Liver (tissue), 9 donors: ENCODE measurements around the gene IL21R. TPM values are rescaled to one million over a fixed set of nuclear protein-coding genes. Genes with fewer than 3 reads are reported as not detected.

Experiments
- DNase-seq: peaks from one replicate; pipeline ENCODE4 v3.0.0-alpha.2; 2017; ENCODE audit warnings: low spot score
- H3K27ac ChIP-seq, 2 donors: one replicate each; pipeline ENCODE4 v1.7.0; 2013; ENCODE audit warnings: inconsistent platforms in 2 of 2, low read length in 2 of 2, control low read depth in 1 of 2, low read depth in 1 of 2, mild to moderate bottlenecking in 1 of 2
- H3K27me3 ChIP-seq, 4 donors: one replicate each; pipeline versions ENCODE4 v1.6.1 to v1.7.0; 2013; ENCODE audit warnings: low read length in 3 of 4, inconsistent platforms in 1 of 4, mild to moderate bottlenecking in 1 of 4, moderate library complexity in 1 of 4; ENCODE audit not compliant: control insufficient read depth in 4 of 4, insufficient read depth in 4 of 4
- H3K36me3 ChIP-seq, 4 donors: one replicate each; pipeline versions ENCODE4 v1.6.1 to v1.7.0; 2013; ENCODE audit warnings: low read length in 3 of 4, mild to moderate bottlenecking in 3 of 4, low read depth in 1 of 4, moderate library complexity in 1 of 4; ENCODE audit not compliant: control insufficient read depth in 4 of 4, insufficient read depth in 3 of 4
- H3K4me1 ChIP-seq, 4 donors: one replicate each; pipeline versions ENCODE4 v1.6.1 to v1.7.0; 2013; ENCODE audit warnings: low read length in 3 of 4, mild to moderate bottlenecking in 3 of 4, moderate library complexity in 1 of 4; ENCODE audit not compliant: control insufficient read depth in 4 of 4, insufficient read depth in 4 of 4
- H3K4me3 ChIP-seq, 3 donors: one replicate each; pipeline versions ENCODE4 v1.6.1 to v1.7.0; 2013; ENCODE audit warnings: low read length in 3 of 3, control low read depth in 1 of 3, low read depth in 1 of 3, mild to moderate bottlenecking in 1 of 3
- H3K9ac ChIP-seq, 2 donors: one replicate each; pipeline ENCODE4 v1.7.0; 2013; ENCODE audit warnings: low read length in 2 of 2, mild to moderate bottlenecking in 2 of 2, moderate library complexity in 2 of 2, control low read depth in 1 of 2, low read depth in 1 of 2
- H3K9me3 ChIP-seq, 4 donors: one replicate each; pipeline versions ENCODE4 v1.6.1 to v1.7.0; 2013; ENCODE audit warnings: low read length in 3 of 4; ENCODE audit not compliant: control insufficient read depth in 4 of 4
- ATF3 ChIP-seq: IDR thresholded peaks from 2 replicates; pipeline ENCODE4 v1.6.1; 2016; ENCODE audit warnings: antibody characterized with exemption
- CTCF ChIP-seq: fragments of 150-350 bp; IDR thresholded peaks from 2 replicates; pipeline ENCODE4 v1.5.1; 2017; ENCODE audit warnings: improper control_type of control experiment, low read depth, low read length; ENCODE audit not compliant: missing input control
- EGR1 ChIP-seq, 2 donors: IDR thresholded peaks; 2 replicates each; pipeline ENCODE4 v1.6.1; 2016 to 2018; ENCODE audit warnings: antibody characterized with exemption in 2 of 2, low read depth in 2 of 2
- FOXA1 ChIP-seq: IDR thresholded peaks from 2 replicates; pipeline ENCODE4 v1.6.1; 2016; ENCODE audit warnings: antibody characterized with exemption
- FOXA2 ChIP-seq: IDR thresholded peaks from 2 replicates; pipeline ENCODE4 v1.6.1; 2016; ENCODE audit warnings: antibody characterized with exemption
- GABPA ChIP-seq, 2 donors: IDR thresholded peaks in 1 of 2; conservative IDR thresholded peaks in 1 of 2; 2 replicates each; pipeline ENCODE4 v1.6.1; 2016; ENCODE audit warnings: antibody characterized with exemption in 2 of 2, mild to moderate bottlenecking in 1 of 2, moderate library complexity in 1 of 2
- HNF4A ChIP-seq, 2 donors: conservative IDR thresholded peaks; 2 replicates each; pipeline ENCODE4 v1.6.1; 2016; ENCODE audit warnings: antibody characterized with exemption in 2 of 2, mild to moderate bottlenecking in 2 of 2
- HNF4G ChIP-seq: IDR thresholded peaks from 2 replicates; pipeline ENCODE4 v1.6.1; 2016; ENCODE audit warnings: antibody characterized with exemption
- JUND ChIP-seq, 2 donors: IDR thresholded peaks; 2 replicates each; pipeline ENCODE4 v1.6.1; 2016; ENCODE audit warnings: antibody characterized with exemption in 2 of 2
- MAX ChIP-seq: IDR thresholded peaks from 2 replicates; pipeline ENCODE4 v1.6.1; 2016; ENCODE audit warnings: antibody characterized with exemption
- NR2F2 ChIP-seq: IDR thresholded peaks from 2 replicates; pipeline ENCODE4 v1.6.1; 2016; ENCODE audit warnings: antibody characterized with exemption
- RAD21 ChIP-seq, 2 donors: IDR thresholded peaks; 2 replicates each; pipeline ENCODE4 v1.6.1; 2016; ENCODE audit warnings: antibody characterized with exemption in 2 of 2, mild to moderate bottlenecking in 2 of 2
- REST ChIP-seq: IDR thresholded peaks from 2 replicates; pipeline ENCODE4 v1.6.1; 2016; ENCODE audit warnings: antibody characterized with exemption, mild to moderate bottlenecking
- RXRA ChIP-seq, 2 donors: IDR thresholded peaks; 2 replicates each; pipeline ENCODE4 v1.6.1; 2017 to 2018; ENCODE audit warnings: antibody characterized with exemption in 2 of 2, mild to moderate bottlenecking in 1 of 2
- SP1 ChIP-seq: IDR thresholded peaks from 2 replicates; pipeline ENCODE4 v1.6.1; 2018; ENCODE audit warnings: antibody characterized with exemption, mild to moderate bottlenecking
- TAF1 ChIP-seq: conservative IDR thresholded peaks from 2 replicates; pipeline ENCODE4 v1.6.1; 2016; ENCODE audit warnings: antibody characterized with exemption, mild to moderate bottlenecking
- YY1 ChIP-seq: IDR thresholded peaks from 2 replicates; pipeline ENCODE4 v1.6.1; 2016; ENCODE audit warnings: antibody characterized with exemption, mild to moderate bottlenecking
- ZBTB33 ChIP-seq: IDR thresholded peaks from 2 replicates; pipeline ENCODE4 v1.6.1; 2016; ENCODE audit warnings: antibody characterized with exemption
- WGBS: extraction: QIAGEN DNeasy Blood & Tissue Kit; methylation state at CpG from one replicate; pipeline ENCODE4 v1.1.7; 2013; 5-methylcytosine and 5-hydroxymethylcytosine counted together
- polyA plus RNA-seq, 2 donors: library from polyadenylated mRNA; stranded (reverse) in 1 of 2; unstranded in 1 of 2; fragments of 200-250 nt in 1 of 2; fragments of >200 nt in 1 of 2; fragmentation: Nextera tagmentation in 1 of 2; extraction: Ambion mirVana in 1 of 2; gene quantifications; one replicate each; pipeline versions ENCODE4 v1.2.1 to v1.2.3, GENCODE V29; 2013 to 2015
- total RNA-seq, 2 donors: library from RNA; depleted of rRNA; stranded (reverse); fragments of >200 nt; gene quantifications; one replicate each; pipeline ENCODE4 v1.2.3, GENCODE V29; 2014
- donor health status: healthy.
- donor health status: healthy.
- donor health status: healthy.
- donor health status: healthy.
- donor health status: healthy.

IL21R gene
- total and polyA plus RNA-seq, 4 donors = 0.19 to 0.84 (median 0.39) TPM

GRCh38 chr16:27363797-27364196 lies 38.2 kb upstream of the IL21R start (continued):
- TF ChIP-seq GABPA (IDR thresholded peaks at IDR 0.05 in 1 of 2, conservative IDR thresholded peaks at IDR 0.05 in 1 of 2) (peak in 1 of 2 donors; percentile 9), ATF3 (no peak), SP1 (peak; percentile 47), CTCF (no peak), YY1 (no peak)

GRCh38 chr16:27364493-27365141 lies 37.4 kb upstream of the IL21R start:
- WGBS = 37% methylated on average over 6 of the region's 6 CpGs
- Histone ChIP-seq H3K4me3 (no peak overlapping the region), H3K9ac (peak overlapping the region in 1 of 2 donors; percentile 12), H3K36me3 (peaks cover 10 to 27% (median 25%) of the 10 kb centered on the region in 4 donors), H3K27me3 (no peaks in the 10 kb centered on the region), H3K27ac (peak overlapping the region; percentile 60 to 74), H3K4me1 (peaks cover 20 to 44% (median 39%) of the 10 kb centered on the region in 4 donors), H3K9me3 (no peaks in the 10 kb centered on the region)
- TF ChIP-seq FOXA1 (peak; percentile 46), RAD21 (IDR thresholded peaks at IDR 0.05) (peak; percentile 35 to 50), HNF4A (conservative IDR thresholded peaks at IDR 0.05) (peak; percentile 60 to 84), ZBTB33 (peak; percentile 59), MAX (peak; percentile 55), NR2F2 (no peak), HNF4G (peak; percentile 33), YY1 (no peak), JUND (IDR thresholded peaks at IDR 0.05) (peak; percentile 12 to 68), GABPA (IDR thresholded peaks at IDR 0.05 in 1 of 2, conservative IDR thresholded peaks at IDR 0.05 in 1 of 2) (no peak), RXRA (IDR thresholded peaks at IDR 0.05) (peak; percentile 66 to 85), EGR1 (IDR thresholded peaks at IDR 0.05; ENCODE audit: low read depth in 2 of 2) (peak; percentile 15 to 53), FOXA2 (peak; percentile 72), CTCF (no peak), SP1 (peak; percentile 70), TAF1 (no peak), ATF3 (peak; percentile 93), REST (peak; percentile 43)
- DNase-seq = no peak
